Activated CD8-positive, alpha-beta T cell treated with anti-CD3 and anti-CD28 coated beads for 36 hours (primary cell): ENCODE measurements around the gene ABCD4. TPM values are rescaled to one million over a fixed set of nuclear protein-coding genes. Genes with fewer than 3 reads are reported as not detected.

Experiments
- ATAC-seq: fragments of 200-7000 bp; cut with Tn5 transposase; one replicate; pipeline ENCODE4 v1.10.0; 2021; ENCODE audit warnings: mild to moderate bottlenecking, moderate library complexity
- CTCF ChIA-PET: fragments of 350-600 bp; sonication (Branson Sonifier 250); formaldehyde crosslinking; loops from one replicate; lab custom pipeline; 2021; ENCODE audit warnings: antibody characterized with exemption; lab: Charles Lee
- POLR2A ChIA-PET: fragments of 350-600 bp; sonication (Branson Sonifier 250); formaldehyde crosslinking; loops from one replicate; lab custom pipeline; 2021; ENCODE audit warnings: antibody characterized with exemption; lab: Charles Lee
- DNase-seq: peaks from one replicate; pipeline ENCODE4 v3.0.0-alpha.2; 2020
- H3K27ac Mint-ChIP-seq: one replicate; pipeline ENCODE4 v1.8.0; 2021; ENCODE audit warnings: mild to moderate bottlenecking, mixed read lengths
- H3K27me3 Mint-ChIP-seq: one replicate; pipeline ENCODE4 v1.8.0; 2021; ENCODE audit warnings: mixed read lengths
- H3K36me3 Mint-ChIP-seq: one replicate; pipeline ENCODE4 v1.8.0; 2021; ENCODE audit warnings: low read depth, mixed read lengths
- H3K4me1 Mint-ChIP-seq: one replicate; pipeline ENCODE4 v1.8.0; 2021; ENCODE audit warnings: low read depth, mixed read lengths
- H3K4me3 Mint-ChIP-seq: one replicate; pipeline ENCODE4 v1.8.0; 2021; ENCODE audit warnings: mild to moderate bottlenecking, moderate library complexity, mixed read lengths
- H3K9me3 Mint-ChIP-seq: one replicate; pipeline ENCODE4 v1.8.0; 2021; ENCODE audit warnings: mixed read lengths
- CTCF ChIP-seq: fragments of 200-600 bp; IDR thresholded peaks from one replicate; pipeline ENCODE4 v1.8.0; 2022; ENCODE audit warnings: antibody characterized with exemption, mild to moderate bottlenecking
- intact Hi-C: fragments of 100-400 bp; cut with micrococcal nuclease; formaldehyde crosslinking; loops from one replicate; pipeline ENCODE4 v1.10.0; 2022
- total RNA-seq, 2 experiments: library from RNA; stranded (reverse); gene quantifications; one replicate each; pipeline ENCODE4 v1.2.3, GENCODE V29; 2021

ABCD4 gene
- total RNA-seq, 2 experiments from 2014 or later = 44.6 to 46.0 TPM

- peaks cover 16% of the 10 kb centered on the region for H3K36me3 Mint-ChIP-seq
- CTCF ChIA-PET = interaction anchor here (0.9 to 1.3 kb wide), 5 partner anchors 8 to 95 kb away, joined by 3 to 4 read pairs (median 3); no protein-coding TSS in a partner anchor
- H3K4me3 Mint-ChIP-seq = peak overlapping the region; percentile 100
- intact Hi-C loops = no loop called here
- DNase-seq (peak; percentile 37), ATAC-seq (peak; percentile 74)
- TF ChIP-seq CTCF = peak; percentile 55
- no peaks in the 10 kb centered on the region for H3K27me3 Mint-ChIP-seq
- H3K9me3 Mint-ChIP-seq = no peaks in the 10 kb centered on the region
- H3K27ac Mint-ChIP-seq = peak overlapping the region; percentile 97
- POLR2A ChIA-PET = interaction anchor here (0.9 kb wide), 1 partner anchor 11 kb away, joined by 3 read pairs; no protein-coding TSS in a partner anchor
- peaks cover 23% of the 10 kb centered on the region for H3K4me1 Mint-ChIP-seq
Measured at GRCh38 chr14:74302152-74302628, 544 bp downstream of the ABCD4 start.

GRCh38 chr14:74301594-74302151 is 1.1 kb downstream of the ABCD4 start:
- intact Hi-C loops = no loop called here
- no peak for TF ChIP-seq CTCF

GRCh38 chr14:74299061-74299545 is 3.6 kb downstream of the ABCD4 start:
- peaks cover 23% of the 10 kb centered on the region for H3K4me1 Mint-ChIP-seq
- TF ChIP-seq CTCF = no peak
- H3K36me3 Mint-ChIP-seq = peaks cover 24% of the 10 kb centered on the region
- ATAC-seq (no peak), DNase-seq (no peak)
- intact Hi-C loops = no loop called here
- ChIA-PET POLR2A (no interaction called here), CTCF (interaction anchor here (1.0 kb wide), 1 partner anchor 46 kb away, joined by 3 read pairs; no protein-coding TSS in a partner anchor)
- H3K27me3 Mint-ChIP-seq = no peaks in the 10 kb centered on the region
- H3K4me3 Mint-ChIP-seq = no peak overlapping the region
- H3K9me3 Mint-ChIP-seq = no peaks in the 10 kb centered on the region
- peak overlapping the region; percentile 13 for H3K27ac Mint-ChIP-seq

More at GRCh38 chr14:74301594-74302151, 1.1 kb downstream of the ABCD4 start:
- H3K4me3 Mint-ChIP-seq = peak overlapping the region; percentile 100
- POLR2A ChIA-PET = interaction anchor here (0.9 kb wide), 1 partner anchor 11 kb away, joined by 3 read pairs; no protein-coding TSS in a partner anchor
- DNase-seq (no peak), ATAC-seq (no peak)
- H3K36me3 Mint-ChIP-seq = peaks cover 18% of the 10 kb centered on the region
- no peaks in the 10 kb centered on the region for H3K27me3 Mint-ChIP-seq
- CTCF ChIA-PET = interaction anchor here (1.0 to 1.3 kb wide), 3 partner anchors 10 to 62 kb away, joined by 3 to 4 read pairs (median 3); no protein-coding TSS in a partner anchor
- H3K9me3 Mint-ChIP-seq = no peaks in the 10 kb centered on the region
- peaks cover 23% of the 10 kb centered on the region for H3K4me1 Mint-ChIP-seq
- peak overlapping the region; percentile 97 for H3K27ac Mint-ChIP-seq

GRCh38 chr14:74297986-74298385 is 4.7 kb downstream of the ABCD4 start:
- intact Hi-C loops = no loop called here
- no peak overlapping the region for H3K4me3 Mint-ChIP-seq
- DNase-seq = no peak
- no peaks in the 10 kb centered on the region for H3K27me3 Mint-ChIP-seq
- H3K9me3 Mint-ChIP-seq = no peaks in the 10 kb centered on the region
- H3K27ac Mint-ChIP-seq = no peak overlapping the region
- POLR2A ChIA-PET = no interaction called here
- no peak for TF ChIP-seq CTCF
- peaks cover 19% of the 10 kb centered on the region for H3K4me1 Mint-ChIP-seq
- H3K36me3 Mint-ChIP-seq = peaks cover 27% of the 10 kb centered on the region
- ATAC-seq = no peak
- CTCF ChIA-PET = no interaction called here

GRCh38 chr14:74296037-74296467 is 6.7 kb downstream of the ABCD4 start:
- CTCF ChIA-PET = interaction anchor here (1.6 kb wide), 1 partner anchor 23 kb away, joined by 5 read pairs; no protein-coding TSS in a partner anchor
- DNase-seq = no peak
- H3K27me3 Mint-ChIP-seq = no peaks in the 10 kb centered on the region
- peaks cover 32% of the 10 kb centered on the region for H3K36me3 Mint-ChIP-seq
- no peaks in the 10 kb centered on the region for H3K9me3 Mint-ChIP-seq
- no peak for ATAC-seq
- peaks cover 12% of the 10 kb centered on the region for H3K4me1 Mint-ChIP-seq
- no peak overlapping the region for H3K27ac Mint-ChIP-seq
- H3K4me3 Mint-ChIP-seq = no peak overlapping the region
- intact Hi-C loops = no loop called here
- POLR2A ChIA-PET = interaction anchor here (0.5 kb wide), 1 partner anchor 11 kb away, joined by 3 read pairs; no protein-coding TSS in a partner anchor
- no peak for TF ChIP-seq CTCF
